Fibroblast of upper back skin (primary cell): Measurements from ENCODE around the gene FOXD4L4.
"Not testable (repeated sequence)": the region's sequence is repeated elsewhere in the genome, so short reads cannot be mapped to it uniquely, and the experiment has no call there.

Source experiments
- DNase-seq: peaks from one replicate; pipeline ENCODE4 v3.0.0-alpha.2; 2013

FOXD4L4 gene

DNA sequence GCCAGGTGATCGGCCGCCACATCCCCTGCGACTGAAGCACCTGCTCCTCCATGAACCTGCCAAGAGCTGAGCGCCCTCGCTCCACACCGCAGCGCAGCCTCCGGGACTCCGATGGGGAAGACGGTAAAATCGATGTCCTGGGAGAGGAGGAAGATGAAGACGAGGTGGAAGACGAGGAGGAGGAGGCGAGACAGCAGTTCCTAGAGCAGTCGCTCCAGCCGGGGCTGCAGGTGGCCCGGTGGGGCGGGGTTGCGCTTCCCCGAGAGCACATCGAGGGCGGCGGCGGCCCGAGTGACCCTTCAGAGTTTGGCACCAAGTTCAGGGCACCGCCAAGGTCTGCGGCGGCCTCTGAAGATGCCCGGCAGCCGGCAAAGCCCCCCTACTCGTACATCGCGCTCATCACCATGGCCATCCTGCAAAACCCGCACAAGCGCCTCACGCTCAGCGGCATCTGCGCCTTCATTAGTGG lies at the start of gene FOXD4L4:
Gene FOXD4L4, plus strand, starts transcription at position 51 of the 469 bp plus-strand sequence. Its CDS starts 0 bp downstream, at position 51.
- not testable (repeated sequence) for DNase-seq

DNA sequence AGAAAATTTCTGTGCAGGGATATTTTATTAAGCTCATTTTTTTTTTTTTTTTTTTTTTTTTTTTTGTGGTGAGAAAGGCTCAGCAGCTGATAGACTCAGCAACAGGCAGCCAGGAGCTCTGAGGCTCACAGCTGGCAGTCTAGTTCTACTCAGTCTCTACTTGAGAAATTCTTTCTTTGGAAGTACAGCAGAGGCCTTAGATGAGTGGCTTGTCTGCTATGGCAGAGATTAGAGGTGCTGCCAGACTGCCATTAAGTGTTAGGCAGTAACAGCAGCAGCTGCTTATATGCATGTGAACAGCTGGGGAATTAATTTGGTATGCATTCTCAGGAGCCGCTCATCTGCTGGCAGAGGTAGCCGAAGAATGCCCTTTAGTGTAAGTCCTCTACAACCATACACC lies 33.4 kb upstream of the FOXD4L4 start:
- DNase-seq, result not testable (repeated sequence)

DNA sequence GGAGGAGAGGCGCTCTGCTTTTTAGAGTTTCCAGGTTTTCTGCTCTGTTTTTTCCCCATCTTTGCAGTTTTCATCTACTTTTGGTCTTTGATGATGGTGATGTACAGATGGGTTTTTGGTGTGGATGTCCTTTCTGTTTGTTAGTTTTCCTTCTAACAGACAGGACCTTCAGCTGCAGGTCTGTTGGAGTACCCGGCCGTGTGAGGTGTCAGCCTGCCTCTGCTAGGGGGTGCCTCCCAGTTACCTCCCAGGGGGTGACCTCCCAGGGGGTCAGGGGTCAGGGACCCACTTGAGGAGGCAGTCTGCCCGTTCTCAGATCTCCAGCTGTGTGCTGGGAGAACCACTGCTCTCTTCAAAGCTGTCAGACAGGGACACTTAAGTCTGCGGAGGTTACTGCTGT lies 22.5 kb upstream of the FOXD4L4 start:
- not testable (repeated sequence) for DNase-seq

DNA sequence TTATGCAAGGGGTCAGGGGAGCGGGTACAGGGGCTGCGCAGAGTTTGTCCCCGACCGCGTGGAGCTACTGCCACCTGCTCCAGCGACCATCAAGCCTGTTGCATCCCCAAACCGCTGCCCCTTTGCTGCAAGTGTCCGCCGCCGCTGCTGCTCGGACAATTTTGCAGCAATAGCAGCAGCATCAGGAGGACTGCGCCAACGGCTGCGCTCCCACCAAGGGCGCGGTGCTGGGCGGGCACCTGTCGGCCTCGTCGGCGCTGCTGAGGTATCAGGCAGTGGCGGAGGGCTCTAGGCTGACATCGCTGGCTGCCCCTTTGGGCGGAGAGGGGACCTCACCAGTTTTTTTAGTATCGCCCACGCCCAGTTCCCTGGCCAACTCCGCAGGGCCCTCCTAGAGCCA lies 1.2 kb downstream of the FOXD4L4 start:
- DNase-seq, result not testable (repeated sequence)
